ENCODE measurements around the gene MYO3B.

GRCh38 chr2:170455617-170456426 is 277.9 kb downstream of the MYO3B start:
- TF ChIP-seq KDM5A (IDR thresholded peaks at IDR 0.05) (no peak), EP300 (IDR thresholded peaks at IDR 0.05) (no peak), CTCF (IDR thresholded peaks at IDR 0.05) (no peak), PBX3 (IDR thresholded peaks at IDR 0.05) (no peak), PHF8 (IDR thresholded peaks at IDR 0.05; ENCODE audit: borderline replicate concordance, low read depth) (no peak), ZC3H11A (IDR thresholded peaks at IDR 0.05) (no peak), CBX2 (IDR thresholded peaks at IDR 0.05; ENCODE audit: borderline replicate concordance, low read depth) (no peak), CBX8 (IDR thresholded peaks at IDR 0.05) (no peak)
